GM12892 (cell line): Measurements from ENCODE around the gene TYMS.
A peak's percentile ranks its signal among the peaks of the same experiment; 100 is the strongest.

Experiments used
- DNase-seq: peaks from one replicate; pipeline ENCODE4 v3.0.0; 2011; ENCODE audit not compliant: insufficient read length
- FAIRE-seq: peaks from 2 replicates; lab custom pipeline; 2011; peaks lifted over from hg19 to GRCh38; lab: Jason Lieb, UNC
- POLR2A ChIP-seq: IDR thresholded peaks from 2 replicates; pipeline ENCODE4 v1.6.1; 2011; ENCODE audit warnings: low read depth, low read length, control low read depth
- POLR2AphosphoS5 ChIP-seq: IDR thresholded peaks from 2 replicates; pipeline ENCODE4 v1.6.1; 2011; ENCODE audit warnings: low read depth, low read length, control low read depth
- TAF1 ChIP-seq: IDR thresholded peaks from 2 replicates; pipeline ENCODE4 v1.6.1; 2011; ENCODE audit warnings: low read depth, mild to moderate bottlenecking, control low read depth, low read length, borderline replicate concordance

The TYMS gene

DNA sequence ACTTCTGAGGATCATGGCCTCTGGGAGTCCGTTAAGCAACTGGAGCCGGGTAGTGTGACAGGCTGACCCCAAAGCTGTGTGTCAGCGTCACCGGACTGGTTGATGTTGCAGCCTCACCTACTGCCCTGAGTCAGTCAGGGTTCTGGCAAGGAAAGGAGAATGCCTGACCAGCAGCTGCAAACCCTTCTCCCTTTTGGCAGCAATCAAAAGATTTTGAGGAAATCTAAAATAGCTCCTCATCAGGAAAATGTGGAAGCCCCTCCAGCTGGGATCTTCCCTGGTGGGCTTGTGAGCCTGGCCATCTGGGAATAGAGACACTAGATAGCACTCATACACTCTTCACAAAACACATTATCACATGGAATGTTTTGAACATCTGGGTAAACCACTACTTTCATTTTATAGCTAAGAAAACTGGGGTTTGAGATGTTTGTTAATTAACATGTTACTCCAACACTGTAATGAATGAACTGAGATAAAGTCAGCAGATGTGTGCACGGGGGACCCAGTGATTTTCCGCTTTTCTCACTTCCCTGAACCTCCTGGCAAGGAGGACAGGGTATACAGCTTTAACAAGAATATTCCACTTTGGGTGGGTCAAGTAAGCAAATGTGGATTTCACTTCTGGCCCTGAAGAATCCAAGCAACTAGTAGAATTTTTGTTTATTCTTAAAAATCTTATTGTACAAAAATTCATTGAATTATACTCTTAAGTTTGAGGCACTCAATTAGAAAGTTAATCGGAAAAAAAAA lies 36.0 kb upstream of the TYMS start:
- no peak for DNase-seq
- TF ChIP-seq POLR2A (no peak), TAF1 (no peak), POLR2AphosphoS5 (no peak)
- no peak for FAIRE-seq

DNA sequence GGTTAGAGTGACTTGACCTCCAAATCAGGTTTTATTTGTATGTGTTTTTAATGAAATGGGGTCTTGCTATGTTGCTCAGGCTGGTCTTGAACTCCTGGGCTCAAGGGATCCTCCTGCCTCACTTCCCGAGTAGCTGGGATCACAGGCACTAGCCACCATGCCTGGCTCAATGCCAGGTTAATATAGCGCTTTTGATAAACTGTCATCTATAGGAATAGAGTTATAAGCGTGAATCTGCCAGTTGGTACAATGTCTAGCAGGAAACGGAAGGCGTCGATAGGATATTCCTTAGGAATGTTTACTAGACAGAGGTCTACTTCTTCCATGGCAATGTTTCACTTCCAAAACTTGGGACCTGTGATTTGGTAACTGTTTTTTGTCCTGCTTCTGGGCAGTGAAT lies 35.2 kb upstream of the TYMS start:
- FAIRE-seq (no peak), DNase-seq (no peak)
- TF ChIP-seq POLR2A (no peak), TAF1 (no peak)

DNA sequence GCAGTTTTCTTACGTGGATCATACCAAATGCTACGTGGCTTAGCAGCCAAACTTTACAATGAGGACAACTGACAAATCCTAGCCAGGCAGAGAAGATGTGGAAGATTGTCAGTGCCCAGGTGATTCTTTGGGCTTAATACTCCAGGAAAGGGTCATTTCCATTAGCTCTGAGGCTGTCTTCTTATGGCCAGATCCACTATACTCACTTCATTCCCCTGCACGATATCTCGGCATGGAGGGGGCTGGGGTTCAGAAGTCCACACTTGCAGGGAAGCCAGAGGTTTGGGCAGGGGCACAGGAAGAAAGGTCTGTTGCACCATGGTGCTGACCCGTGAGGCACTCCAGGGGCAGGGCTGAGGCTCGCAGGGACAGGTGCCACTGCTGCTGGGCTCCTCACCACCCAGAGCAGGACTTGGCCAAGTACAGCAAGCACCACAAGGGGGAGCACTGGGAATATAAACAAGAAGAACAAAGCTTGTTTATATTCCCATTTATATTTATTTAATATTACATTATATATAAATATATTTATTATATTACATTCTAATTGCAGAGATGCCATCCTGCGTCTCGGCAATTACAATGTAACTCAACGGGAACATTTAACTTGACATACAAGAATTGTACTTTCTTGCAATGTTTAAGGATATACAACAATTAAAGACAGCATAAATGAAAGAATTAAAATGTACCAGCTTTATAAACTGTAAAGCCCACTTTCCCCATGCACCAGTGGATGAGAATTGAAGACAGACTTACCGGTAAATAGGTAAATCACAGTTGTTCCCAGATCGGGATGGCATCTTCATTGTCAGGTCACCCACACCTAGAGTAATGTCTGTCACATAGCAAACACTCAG lies 33.5 kb upstream of the TYMS start:
- TF ChIP-seq POLR2A, result no peak
- no peak for TF ChIP-seq TAF1
- TF ChIP-seq POLR2AphosphoS5, result no peak
- DNase-seq, result peak; percentile 13
- peak; percentile 65 for FAIRE-seq

DNA sequence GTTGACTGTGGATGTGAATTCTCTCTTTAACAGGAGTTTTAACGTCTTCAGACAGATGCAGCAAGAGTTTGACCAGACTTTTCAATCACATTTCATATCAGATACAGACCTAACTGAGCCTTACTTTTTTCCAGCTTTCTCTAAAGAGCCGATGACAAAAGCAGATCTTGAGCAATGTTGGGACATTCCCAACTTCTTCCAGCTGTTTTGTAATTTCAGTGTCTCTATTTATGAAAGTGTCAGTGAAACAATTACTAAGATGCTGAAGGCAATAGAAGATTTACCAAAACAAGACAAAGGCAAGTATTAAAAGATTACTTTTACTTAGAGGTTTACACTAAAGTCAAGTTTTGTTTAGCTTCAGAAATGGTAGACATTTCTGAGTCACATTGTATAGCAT lies 30.2 kb upstream of the TYMS start:
- DNase-seq (no peak), FAIRE-seq (no peak)
- TF ChIP-seq POLR2A, result no peak
- no peak for TF ChIP-seq TAF1

DNA sequence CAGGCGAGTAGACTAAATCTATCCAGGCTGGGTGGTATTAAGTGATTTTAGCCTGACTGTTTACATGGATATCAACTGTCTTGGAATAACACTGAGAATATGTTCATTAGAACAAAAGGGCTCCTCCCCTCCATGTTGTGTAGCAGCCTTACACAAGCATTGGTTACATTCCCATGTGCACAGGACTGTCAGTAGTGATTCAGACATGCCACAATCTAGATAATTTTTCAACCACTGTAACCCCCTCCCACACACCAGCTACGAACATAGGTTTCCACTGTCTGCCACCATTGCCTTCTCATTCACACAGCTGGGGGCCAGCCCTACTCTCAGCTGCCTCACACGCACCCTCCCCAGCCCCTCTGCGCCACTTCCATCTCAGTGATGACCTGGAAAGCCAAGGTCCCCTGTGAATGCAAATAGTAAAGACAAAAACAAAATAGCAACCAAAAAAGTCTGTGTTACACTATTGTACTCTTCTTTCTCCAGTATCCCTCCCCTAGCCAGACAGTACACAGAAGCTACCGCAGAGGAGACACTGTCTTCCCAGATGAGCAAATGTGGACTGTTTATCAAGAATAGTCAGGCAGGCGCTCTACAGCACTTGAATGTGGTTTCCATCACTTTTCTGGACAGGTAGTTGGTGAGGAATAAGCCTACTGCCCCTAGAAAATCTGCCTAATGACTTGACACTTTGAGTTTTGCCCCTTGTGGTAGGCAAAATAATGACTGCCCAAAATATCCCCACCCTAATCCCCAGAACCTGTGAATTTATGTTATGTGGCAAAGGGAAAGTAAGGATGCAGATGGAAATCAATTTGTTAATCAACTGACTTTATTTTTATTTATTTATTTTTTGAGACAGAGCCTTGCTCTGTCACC lies 27.9 kb upstream of the TYMS start:
- no peak for FAIRE-seq

GRCh38 chr18:631560-631959 lies 25.9 kb upstream of the TYMS start:
- TF ChIP-seq POLR2AphosphoS5 (no peak), POLR2A (no peak), TAF1 (no peak)
- DNase-seq (no peak), FAIRE-seq (no peak)

More for the DNA sequence above, 27.9 kb upstream of the TYMS start:
- TF ChIP-seq POLR2AphosphoS5, result no peak
- no peak for DNase-seq

- DNase-seq (no peak), FAIRE-seq (no peak)
- TF ChIP-seq TAF1, result no peak
- no peak for TF ChIP-seq POLR2A
- TF ChIP-seq POLR2AphosphoS5, result no peak
Observed at GRCh38 chr18:634551-635045, 22.9 kb upstream of the TYMS start.

- FAIRE-seq, result no peak
- no peak for DNase-seq
- TF ChIP-seq POLR2AphosphoS5 (no peak), TAF1 (no peak), POLR2A (no peak)
Observed at GRCh38 chr18:635171-635570, 22.3 kb upstream of the TYMS start.

- DNase-seq, result no peak
- FAIRE-seq, result no peak
- TF ChIP-seq POLR2A (no peak), TAF1 (no peak), POLR2AphosphoS5 (no peak)
Observed at GRCh38 chr18:641224-641623, 16.2 kb upstream of the TYMS start.

DNA sequence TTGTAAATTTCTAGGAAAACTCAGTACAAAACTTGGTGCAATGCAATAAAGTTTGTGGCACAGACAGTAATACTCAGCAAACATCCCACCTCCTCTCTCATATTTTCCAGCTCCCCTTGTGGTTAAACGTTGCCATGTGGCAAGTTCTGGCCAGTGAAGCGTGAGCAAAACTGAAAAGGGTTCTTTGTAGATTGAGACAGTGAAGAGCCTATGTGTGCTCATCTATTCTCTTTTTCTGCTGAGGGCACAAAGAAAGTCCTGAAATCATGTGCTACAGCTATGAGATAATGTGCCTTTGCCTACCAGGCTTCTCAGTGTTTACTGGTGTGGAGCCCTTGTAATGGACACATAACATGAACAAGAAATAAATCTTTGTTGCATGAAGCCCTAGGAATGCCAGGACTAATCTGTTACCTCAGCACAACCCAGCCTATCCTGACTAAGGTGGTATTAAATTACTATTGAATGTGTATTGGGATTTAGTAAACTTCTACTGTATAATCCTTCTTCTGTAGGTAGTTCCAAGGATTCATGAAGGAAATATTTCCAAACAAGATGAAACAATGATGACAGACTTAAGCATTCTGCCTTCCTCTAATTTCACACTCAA lies 13.0 kb upstream of the TYMS start:
- no peak for FAIRE-seq
- no peak for DNase-seq
- TF ChIP-seq POLR2AphosphoS5 (no peak), POLR2A (no peak), TAF1 (no peak)

- DNase-seq (no peak), FAIRE-seq (peak; percentile 40)
- TF ChIP-seq TAF1, result no peak
- TF ChIP-seq POLR2A, result no peak
- no peak for TF ChIP-seq POLR2AphosphoS5
Observed at GRCh38 chr18:647304-647703, 10.1 kb upstream of the TYMS start.
